GM12891 (cell line): ENCODE data around the gene PLEKHA5.

Experiments used
- POLR2A ChIP-seq: IDR thresholded peaks from 2 replicates; pipeline ENCODE4 v1.6.1; 2011; ENCODE audit warnings: low read depth, low read length, control low read depth
- POLR2AphosphoS5 ChIP-seq: IDR thresholded peaks from 2 replicates; pipeline ENCODE4 v1.6.1; 2011; ENCODE audit warnings: low read depth, low read length, control low read depth
- SPI1 ChIP-seq: IDR thresholded peaks from 2 replicates; pipeline ENCODE4 v1.6.1; 2011; ENCODE audit warnings: low read depth, low read length, control low read depth
- TAF1 ChIP-seq: IDR thresholded peaks from 2 replicates; pipeline ENCODE4 v1.6.1; 2011; ENCODE audit warnings: low read depth, low read length, control low read depth

DNA sequence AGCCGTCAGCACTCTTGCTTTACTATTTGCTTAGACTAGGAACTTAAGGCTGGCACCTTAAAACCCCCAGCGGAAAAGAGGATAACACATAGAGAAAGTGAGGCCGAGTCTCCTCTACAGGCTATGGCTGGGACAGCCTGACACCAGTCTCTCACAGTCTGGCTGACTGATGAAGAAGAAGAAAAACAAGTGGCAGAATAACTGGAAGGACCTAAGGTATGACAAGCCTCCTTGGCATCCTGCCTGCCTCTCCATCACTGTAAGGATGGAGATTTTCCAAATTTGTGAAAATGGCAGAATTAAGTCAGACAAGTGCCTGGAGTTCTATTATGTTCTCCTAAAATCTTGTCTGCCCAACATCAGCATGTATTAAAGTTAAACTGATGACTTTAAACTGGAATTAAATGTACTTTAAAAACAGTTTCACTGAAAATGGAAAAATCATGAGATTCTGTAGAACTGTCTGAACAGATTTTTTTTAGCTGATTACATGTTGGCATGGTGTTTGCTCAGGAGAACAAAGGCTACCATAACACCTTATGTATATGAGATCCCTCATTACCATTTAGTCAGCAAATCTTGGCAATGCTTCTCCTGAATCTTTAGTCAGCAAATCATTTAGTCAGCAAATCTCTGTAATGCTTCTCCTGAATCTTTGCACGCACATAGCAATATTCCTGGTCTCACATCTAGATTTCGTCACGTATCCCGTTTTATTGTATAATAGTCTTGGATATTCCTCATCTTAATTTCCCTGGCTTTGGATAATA is 169.5 kb downstream of the PLEKHA5 start:
- TF ChIP-seq POLR2A (no peak), TAF1 (no peak), POLR2AphosphoS5 (no peak), SPI1 (no peak)
